ENCODE results near the gene MAD2L2. TPM values are rescaled to one million over a fixed set of nuclear protein-coding genes. Genes with fewer than 3 reads are reported as not detected.
A peak's percentile ranks its signal among the peaks of the same experiment; 100 is the strongest.

The MAD2L2 gene
- total RNA-seq, 1 experiment from 2014 or later, result 93.8 TPM

DNA sequence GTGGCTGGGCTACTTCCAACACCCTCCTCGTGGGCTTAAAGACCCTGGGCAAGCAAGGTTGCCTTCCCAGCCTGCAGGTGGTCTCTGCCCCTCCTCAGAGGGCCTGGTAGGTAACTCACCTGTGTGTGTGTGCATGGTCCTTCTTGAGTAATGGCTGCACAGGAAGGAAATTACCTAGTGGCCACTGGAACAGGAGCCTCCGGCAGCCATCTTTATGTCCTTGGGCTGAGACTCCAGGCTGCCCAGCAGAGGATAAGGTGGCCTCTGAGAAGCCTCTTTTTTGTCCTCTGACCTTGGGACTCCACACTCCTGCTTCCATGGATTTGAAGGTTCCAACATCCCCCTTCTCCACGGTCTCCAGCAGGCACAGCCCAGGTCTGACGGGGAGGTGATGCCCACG, 30.5 kb upstream of the MAD2L2 start:
- no peak overlapping the region for H3K4me3 ChIP-seq (replicated peaks in 1 of 2; ENCODE audit: low read depth in 1 of 2, low read length in 2 of 2)
- no peak overlapping the region for H3K9ac ChIP-seq (ENCODE audit: low read length)
- no peak for TF ChIP-seq EGR1 (IDR thresholded peaks at IDR 0.05; ENCODE audit: low read depth)
- no peak for TF ChIP-seq RAD21 (IDR thresholded peaks at IDR 0.05; ENCODE audit: low read depth)
- TF ChIP-seq, protein P1, sequence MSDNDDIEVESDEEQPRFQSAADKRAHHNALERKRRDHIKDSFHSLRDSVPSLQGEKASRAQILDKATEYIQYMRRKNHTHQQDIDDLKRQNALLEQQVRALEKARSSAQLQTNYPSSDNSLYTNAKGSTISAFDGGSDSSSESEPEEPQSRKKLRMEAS (IDR thresholded peaks at IDR 0.05), result no peak
- TF ChIP-seq EZH2phosphoT487 (IDR thresholded peaks at IDR 0.05; ENCODE audit: borderline replicate concordance), result no peak
- TF ChIP-seq POLR2AphosphoS5 (IDR thresholded peaks at IDR 0.05; ENCODE audit: low read depth, low read length), result no peak
- no peak for TF ChIP-seq JUND (IDR thresholded peaks at IDR 0.05)
- TF ChIP-seq ELF1 (IDR thresholded peaks at IDR 0.05; ENCODE audit: borderline replicate concordance, low read depth), result no peak
- TF ChIP-seq, protein P2, sequence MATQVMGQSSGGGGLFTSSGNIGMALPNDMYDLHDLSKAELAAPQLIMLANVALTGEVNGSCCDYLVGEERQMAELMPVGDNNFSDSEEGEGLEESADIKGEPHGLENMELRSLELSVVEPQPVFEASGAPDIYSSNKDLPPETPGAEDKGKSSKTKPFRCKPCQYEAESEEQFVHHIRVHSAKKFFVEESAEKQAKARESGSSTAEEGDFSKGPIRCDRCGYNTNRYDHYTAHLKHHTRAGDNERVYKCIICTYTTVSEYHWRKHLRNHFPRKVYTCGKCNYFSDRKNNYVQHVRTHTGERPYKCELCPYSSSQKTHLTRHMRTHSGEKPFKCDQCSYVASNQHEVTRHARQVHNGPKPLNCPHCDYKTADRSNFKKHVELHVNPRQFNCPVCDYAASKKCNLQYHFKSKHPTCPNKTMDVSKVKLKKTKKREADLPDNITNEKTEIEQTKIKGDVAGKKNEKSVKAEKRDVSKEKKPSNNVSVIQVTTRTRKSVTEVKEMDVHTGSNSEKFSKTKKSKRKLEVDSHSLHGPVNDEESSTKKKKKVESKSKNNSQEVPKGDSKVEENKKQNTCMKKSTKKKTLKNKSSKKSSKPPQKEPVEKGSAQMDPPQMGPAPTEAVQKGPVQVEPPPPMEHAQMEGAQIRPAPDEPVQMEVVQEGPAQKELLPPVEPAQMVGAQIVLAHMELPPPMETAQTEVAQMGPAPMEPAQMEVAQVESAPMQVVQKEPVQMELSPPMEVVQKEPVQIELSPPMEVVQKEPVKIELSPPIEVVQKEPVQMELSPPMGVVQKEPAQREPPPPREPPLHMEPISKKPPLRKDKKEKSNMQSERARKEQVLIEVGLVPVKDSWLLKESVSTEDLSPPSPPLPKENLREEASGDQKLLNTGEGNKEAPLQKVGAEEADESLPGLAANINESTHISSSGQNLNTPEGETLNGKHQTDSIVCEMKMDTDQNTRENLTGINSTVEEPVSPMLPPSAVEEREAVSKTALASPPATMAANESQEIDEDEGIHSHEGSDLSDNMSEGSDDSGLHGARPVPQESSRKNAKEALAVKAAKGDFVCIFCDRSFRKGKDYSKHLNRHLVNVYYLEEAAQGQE (IDR thresholded peaks at IDR 0.05; ENCODE audit: low read depth), result no peak
- no peak for TF ChIP-seq FOSL1 (IDR thresholded peaks at IDR 0.05; ENCODE audit: low read depth)
- no peak for TF ChIP-seq SIN3A (IDR thresholded peaks at IDR 0.05; ENCODE audit: low read depth)
- no peak for TF ChIP-seq ZFX (IDR thresholded peaks at IDR 0.05)
- no peaks in the 10 kb centered on the region for H3K27me3 ChIP-seq (ENCODE audit: insufficient read depth, low read length)
- peaks cover 16 to 26% of the 10 kb centered on the region in 2 experiments for H3K4me1 ChIP-seq (ENCODE audit: control insufficient read depth in 1 of 2, insufficient read depth in 2 of 2, low read length in 2 of 2)
- H3K27ac ChIP-seq (ENCODE audit: low read depth, low read length), result no peak overlapping the region
- ChIA-PET RAD21 (ENCODE audit: low non-redundant PET in 1 of 2, low total read pairs in 2 of 2, uncharacterized antibody in 2 of 2, unreplicated experiment in 2 of 2) (interaction anchor here (0.5 to 1.3 kb wide), 3 partner anchors 18 to 61 kb away, joined by 3 to 4 read pairs (median 4); no protein-coding TSS in a partner anchor), CTCF (interaction anchor here (0.7 to 2.4 kb wide), 7 partner anchors 8 to 674 kb away, joined by 3 to 14 read pairs (median 5); partner anchors contain the start of gene FBXO6), POLR2A (no interaction called here)
- H3K9me3 ChIP-seq (ENCODE audit: control insufficient read depth in 1 of 2, insufficient read depth in 1 of 2, low read depth in 1 of 2, low read length in 2 of 2), result no peaks in the 10 kb centered on the region
- DNase-seq (ENCODE audit: low read depth, low spot score) (no peak), ATAC-seq (0 out of 2 replicates have a peak, but pooled peaks have one; percentile 5)
- no peaks in the 10 kb centered on the region for H3K9me2 ChIP-seq (ENCODE audit: insufficient read depth)
- no peaks in the 10 kb centered on the region for H4K20me1 ChIP-seq (ENCODE audit: insufficient read depth)
- H2AFZ ChIP-seq (ENCODE audit: low read depth, low read length, poor library complexity, severe bottlenecking), result peak overlapping the region; percentile 66
- H3K79me2 ChIP-seq (ENCODE audit: insufficient read depth, low read length), result no peaks in the 10 kb centered on the region
- intact Hi-C loops (cut with micrococcal nuclease), result no loop called here
- no peaks in the 10 kb centered on the region for H3K36me3 ChIP-seq (ENCODE audit: control insufficient read depth in 1 of 2, insufficient read depth in 2 of 2, low read length in 2 of 2)
- no TSS peak for BruUV-seq (replicated peaks)
- peak overlapping the region; percentile 3; the same call in 1 of the 2 replicates for H3K4me2 ChIP-seq (ENCODE audit: low read length)

All from HCT116 (cell line).